HG03066 (cell line): ENCODE measurements around the gene PHPT1.
"Not testable (repeated sequence)": the region's sequence is repeated elsewhere in the genome, so short reads cannot be mapped to it uniquely, and the experiment has no call there.

Source experiments
- ATAC-seq: cut with Tn5 transposase; IDR thresholded peaks from one replicate; pipeline ENCODE4 v1.9.1; 2021; ENCODE audit warnings: low read depth; ENCODE audit not compliant: unreplicated experiment

PHPT1 gene

DNA sequence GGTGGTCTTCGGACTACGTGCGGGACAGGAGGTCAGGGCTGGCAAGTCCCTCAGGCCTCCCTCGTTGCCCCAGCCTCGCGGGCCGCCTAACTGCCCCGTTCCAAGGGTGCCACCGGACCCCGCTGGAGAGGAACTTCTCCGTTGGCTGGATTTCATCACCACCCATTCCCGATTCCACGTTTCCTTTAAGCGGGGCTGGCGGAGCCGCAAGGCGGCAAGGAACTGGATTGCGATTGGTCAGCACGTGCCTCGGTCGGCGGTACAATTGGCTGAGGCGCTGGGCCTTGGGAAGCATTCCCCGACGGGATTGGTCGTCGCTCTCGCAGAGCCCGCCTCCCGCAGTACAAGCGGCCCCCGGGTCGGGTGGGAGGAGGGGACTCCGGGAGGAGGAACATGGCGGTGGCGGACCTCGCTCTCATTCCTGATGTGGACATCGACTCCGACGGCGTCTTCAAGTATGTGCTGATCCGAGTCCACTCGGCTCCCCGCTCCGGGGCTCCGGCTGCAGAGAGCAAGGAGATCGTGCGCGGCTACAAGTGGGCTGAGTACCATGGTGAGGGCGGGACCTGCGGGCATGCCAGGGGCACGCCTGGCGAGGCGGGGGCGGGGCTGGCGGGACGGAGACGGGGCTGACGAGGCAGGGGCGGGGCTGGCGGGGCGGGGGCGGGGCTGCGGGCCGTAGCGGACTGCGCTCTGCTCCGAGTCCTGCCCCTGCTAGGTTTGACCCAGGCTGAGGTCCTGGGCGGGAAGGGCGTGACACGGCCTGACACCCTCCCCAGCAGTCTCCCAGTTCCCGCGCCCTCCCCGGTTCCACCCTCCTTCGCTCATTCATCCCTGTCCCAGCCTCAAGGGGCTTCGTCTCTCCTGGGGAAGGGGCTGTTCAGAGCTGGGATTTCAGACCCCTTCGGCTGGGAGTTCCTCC, at the start of gene PHPT1:
Gene PHPT1, plus strand, starts transcription at position 372 of the 922 bp plus-strand sequence. Its CDS starts 22 bp downstream, at position 394.
- peak; percentile 79 for ATAC-seq

GRCh38 chr9:136799854-136800657, 49.2 kb upstream of the PHPT1 start:
- no peak for ATAC-seq

GRCh38 chr9:136802321-136802720, 46.9 kb upstream of the PHPT1 start:
- ATAC-seq: no peak

GRCh38 chr9:136803009-136803550, 46.1 kb upstream of the PHPT1 start:
- not testable (repeated sequence) for ATAC-seq

DNA sequence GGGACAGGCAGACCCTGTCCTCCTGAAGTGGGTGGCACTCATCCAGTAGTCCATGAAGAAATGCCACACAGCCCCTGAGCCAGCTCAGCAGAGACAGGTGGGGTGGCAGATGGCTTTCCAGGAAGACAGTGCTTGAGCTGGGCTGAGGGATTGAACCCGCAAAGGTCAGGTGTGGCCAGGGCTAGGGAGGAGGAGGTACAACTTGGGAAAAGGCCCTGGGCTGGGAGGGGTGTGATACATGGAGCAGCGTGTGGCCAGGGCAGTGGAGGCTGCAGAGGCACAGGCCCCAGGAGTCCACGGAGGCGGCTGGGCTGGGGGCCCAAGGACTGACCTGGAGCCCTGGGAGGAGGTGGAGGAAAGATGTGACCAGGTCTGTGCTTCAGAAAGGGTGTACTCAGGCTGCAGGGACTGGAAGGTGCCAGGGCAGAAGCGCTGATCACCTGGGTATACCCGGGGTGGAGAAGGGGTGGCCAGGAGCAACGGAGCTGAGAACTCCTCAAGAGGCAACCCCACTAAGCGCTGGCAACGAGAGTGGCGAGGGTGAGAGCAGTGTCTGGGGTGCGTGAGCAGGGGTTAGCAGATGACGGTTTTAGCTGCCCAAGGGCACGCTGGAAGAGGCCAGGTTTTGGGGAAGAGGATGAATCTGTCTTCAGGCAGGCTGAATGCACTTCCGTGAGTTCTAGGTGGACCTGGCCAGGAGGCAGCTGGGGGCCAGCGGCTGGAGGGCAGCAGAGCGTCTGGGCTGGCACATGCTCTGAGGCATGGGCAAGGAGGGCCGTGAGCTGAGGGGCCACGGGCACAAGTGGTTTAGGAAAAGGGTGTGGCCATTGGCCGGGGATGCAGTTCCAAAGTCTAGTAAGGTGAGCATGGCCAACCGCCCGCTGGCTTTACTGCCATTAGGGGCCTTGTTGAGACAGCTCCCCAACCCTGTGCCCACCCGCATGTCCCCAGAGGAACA, 45.4 kb upstream of the PHPT1 start:
- no peak for ATAC-seq

DNA sequence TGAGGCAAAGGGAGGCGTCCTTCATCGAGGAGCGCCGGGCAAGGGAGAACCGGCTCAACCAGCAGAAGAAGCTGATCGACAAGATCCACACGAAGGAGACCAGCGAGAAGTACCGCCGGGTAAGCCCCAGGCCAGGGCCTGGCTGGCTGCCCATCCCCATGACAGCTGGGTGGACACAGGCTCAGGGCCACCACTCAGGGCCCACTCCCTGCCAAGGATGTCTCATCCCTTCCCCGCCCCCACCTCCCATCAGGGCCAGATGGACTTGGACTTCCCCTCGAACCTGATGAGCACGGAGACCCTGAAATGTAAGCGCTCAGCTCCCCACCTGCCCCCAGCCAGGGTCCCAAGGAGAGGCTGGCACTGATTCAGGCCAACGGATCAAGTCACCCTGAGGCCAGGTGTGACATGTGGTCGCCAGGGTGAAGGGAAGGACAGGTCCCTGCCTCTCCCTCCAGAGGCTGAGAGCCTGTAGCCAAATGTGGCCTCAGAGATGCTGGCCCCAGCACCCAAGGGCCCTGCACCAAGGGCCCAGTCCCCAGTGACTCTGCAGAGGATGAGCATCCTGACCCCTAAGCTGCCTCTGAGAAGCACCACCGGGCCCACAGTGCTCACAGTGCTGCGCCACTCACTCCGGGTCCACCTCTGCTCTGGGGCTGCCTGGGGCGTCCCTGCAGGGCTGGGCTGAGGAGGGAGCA, 44.6 kb upstream of the PHPT1 start:
- ATAC-seq: no peak

DNA sequence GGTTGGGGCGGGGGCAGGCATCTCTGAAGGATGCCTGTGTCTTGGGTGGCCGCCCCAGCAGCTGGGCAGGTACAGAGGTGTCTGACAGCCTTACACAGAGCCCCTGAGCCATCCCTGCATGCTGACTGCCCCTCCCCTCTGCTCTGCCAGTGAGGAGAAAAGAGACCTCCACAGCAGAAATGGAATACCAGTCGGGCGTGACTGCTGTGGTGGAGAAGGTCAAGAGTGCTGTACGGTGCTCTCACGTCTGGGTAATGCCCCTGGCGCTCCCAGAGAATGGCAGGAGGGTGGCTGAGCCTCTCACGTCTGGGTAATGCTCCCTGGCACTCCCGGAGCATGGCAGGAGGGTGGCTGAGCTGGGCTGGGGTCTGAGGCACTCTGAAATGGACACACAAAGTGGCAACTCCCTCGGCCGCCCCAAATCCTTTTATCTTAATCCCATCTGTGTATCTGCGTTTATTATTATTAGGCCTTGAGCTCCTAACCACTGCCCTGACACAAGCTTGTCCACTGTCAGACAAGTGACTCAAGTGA, 43.9 kb upstream of the PHPT1 start:
- ATAC-seq: no peak

DNA sequence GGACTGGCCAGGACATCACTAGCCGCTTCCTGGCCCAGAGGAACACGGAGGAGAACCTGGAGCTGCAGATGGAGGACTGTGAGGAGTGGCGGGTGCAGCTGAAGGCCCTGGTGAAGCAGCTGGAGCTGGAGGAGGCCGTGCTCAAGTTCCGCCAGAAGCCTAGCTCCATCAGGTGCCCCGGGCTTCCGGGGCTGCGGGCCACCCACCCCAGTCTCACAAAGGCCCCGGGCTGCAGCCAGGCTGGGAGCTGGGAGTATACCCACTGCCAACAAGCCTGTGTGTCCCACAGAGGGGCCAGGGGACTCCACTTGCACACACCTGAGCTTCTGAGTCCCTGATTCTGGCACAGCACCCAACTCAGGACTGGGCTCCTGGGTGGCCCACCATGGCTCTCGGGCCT, 43.1 kb upstream of the PHPT1 start:
- ATAC-seq: no peak

DNA sequence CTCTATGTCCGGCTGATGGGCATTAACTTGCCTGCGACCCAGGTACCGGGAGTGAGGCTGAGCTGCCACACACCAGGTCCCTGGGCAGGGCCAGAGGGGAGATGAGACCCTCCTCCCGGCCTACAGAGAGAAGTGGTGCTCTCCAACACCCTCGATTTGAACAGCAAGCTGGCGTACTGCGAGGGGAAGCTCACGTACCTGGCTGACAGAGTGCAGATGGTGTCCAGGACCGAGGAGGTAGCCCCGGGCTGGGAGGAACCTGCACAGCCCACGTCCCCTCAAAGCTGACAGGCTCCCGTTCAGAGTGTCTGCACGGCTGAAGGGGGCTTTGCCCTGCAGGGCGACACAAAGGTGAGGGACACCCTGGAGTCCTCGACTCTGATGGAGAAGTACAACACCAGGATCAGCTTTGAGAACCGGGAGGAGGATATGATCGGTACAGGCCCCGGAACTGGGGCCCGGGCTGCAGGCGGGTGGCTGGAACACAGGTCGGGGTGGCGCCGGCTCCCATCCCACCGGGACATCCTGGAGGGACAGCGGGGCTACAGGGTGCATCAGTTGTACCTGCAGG, 42.5 kb upstream of the PHPT1 start:
- ATAC-seq: no peak

GRCh38 chr9:136807281-136808074, 41.7 kb upstream of the PHPT1 start, which contains the start of gene RABL6:
RABL6 (plus strand) TSS chr9:136807948; CDS start chr9:136808197, 249 bp downstream.
- peak; percentile 77 for ATAC-seq

GRCh38 chr9:136808075-136808805, 41.0 kb upstream of the PHPT1 start:
- peak; percentile 27 for ATAC-seq

GRCh38 chr9:136808806-136809158, 40.4 kb upstream of the PHPT1 start:
- ATAC-seq: no peak

- ATAC-seq: no peak
These were observed 34.3 kb upstream of the PHPT1 start for GRCh38 chr9:136814725-136815421.

GRCh38 chr9:136815422-136815782, 33.8 kb upstream of the PHPT1 start:
- ATAC-seq: no peak

- no peak for ATAC-seq
These were observed 28.0 kb upstream of the PHPT1 start for GRCh38 chr9:136820971-136821825.
